ENCODE data around the gene TXNL4A. TPM values are rescaled to one million over a fixed set of nuclear protein-coding genes. Genes with fewer than 3 reads are reported as not detected.

TXNL4A gene
- 181 TPM for polyA plus RNA-seq (2012; ENCODE audit: insufficient read length, low read depth)

DNA sequence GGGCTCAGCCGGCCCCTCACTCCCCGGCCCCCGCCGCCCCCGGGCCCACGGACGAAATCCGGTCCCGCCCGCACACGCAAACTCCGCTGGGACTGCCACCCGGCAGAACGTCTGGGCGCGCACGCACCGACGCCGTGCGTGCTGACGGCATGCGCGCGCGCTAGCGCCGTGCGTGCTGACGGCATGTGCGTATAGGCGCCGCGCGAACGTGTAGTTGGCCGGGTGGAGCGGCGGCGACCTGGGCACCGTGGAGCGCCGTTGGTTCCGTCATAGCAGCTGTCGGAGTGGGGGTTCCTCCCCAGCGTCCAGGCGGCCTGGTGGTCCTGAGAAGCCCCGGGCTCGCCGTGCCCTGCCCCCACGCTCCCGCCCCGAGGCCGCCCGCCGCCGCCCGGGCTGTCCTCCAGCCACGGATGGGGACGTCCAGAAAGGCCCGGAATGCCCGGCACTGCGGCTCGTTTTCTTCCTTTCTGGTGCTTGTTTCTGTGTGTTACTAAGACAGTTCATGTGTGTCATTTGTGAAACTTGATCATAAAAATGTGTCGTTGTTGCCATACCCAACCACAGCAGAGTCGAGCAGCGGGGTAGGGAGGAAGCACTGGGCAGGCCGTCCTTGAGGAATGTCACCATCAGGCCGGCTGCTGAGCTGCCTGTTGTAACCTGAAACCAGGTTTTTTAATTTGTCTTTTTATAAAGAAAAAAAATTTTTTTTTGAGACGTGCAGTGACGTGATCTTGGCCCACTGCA lies at the start of gene TXNL4A:
TSS of gene TXNL4A (minus strand) at position 113 of the 744 bp plus-strand sequence. CDS start 171 bp downstream, outside the sequence.
- TF ChIP-seq POLR2AphosphoS5 (IDR thresholded peaks at IDR 0.05; ENCODE audit: low read depth, low read length) (peak; percentile 92), FOXP2 (optimal IDR thresholded peaks at IDR 0.05; ENCODE audit: borderline replicate concordance, extremely low read depth, extremely low read length, insufficient read depth) (peak; percentile 99), TAF1 (IDR thresholded peaks at IDR 0.05; ENCODE audit: borderline replicate concordance, insufficient read depth, low read length) (peak; percentile 88), SIN3A (IDR thresholded peaks at IDR 0.05; ENCODE audit: borderline replicate concordance, insufficient read depth, low read length) (no peak)
- TF ChIP-seq, protein P1, sequence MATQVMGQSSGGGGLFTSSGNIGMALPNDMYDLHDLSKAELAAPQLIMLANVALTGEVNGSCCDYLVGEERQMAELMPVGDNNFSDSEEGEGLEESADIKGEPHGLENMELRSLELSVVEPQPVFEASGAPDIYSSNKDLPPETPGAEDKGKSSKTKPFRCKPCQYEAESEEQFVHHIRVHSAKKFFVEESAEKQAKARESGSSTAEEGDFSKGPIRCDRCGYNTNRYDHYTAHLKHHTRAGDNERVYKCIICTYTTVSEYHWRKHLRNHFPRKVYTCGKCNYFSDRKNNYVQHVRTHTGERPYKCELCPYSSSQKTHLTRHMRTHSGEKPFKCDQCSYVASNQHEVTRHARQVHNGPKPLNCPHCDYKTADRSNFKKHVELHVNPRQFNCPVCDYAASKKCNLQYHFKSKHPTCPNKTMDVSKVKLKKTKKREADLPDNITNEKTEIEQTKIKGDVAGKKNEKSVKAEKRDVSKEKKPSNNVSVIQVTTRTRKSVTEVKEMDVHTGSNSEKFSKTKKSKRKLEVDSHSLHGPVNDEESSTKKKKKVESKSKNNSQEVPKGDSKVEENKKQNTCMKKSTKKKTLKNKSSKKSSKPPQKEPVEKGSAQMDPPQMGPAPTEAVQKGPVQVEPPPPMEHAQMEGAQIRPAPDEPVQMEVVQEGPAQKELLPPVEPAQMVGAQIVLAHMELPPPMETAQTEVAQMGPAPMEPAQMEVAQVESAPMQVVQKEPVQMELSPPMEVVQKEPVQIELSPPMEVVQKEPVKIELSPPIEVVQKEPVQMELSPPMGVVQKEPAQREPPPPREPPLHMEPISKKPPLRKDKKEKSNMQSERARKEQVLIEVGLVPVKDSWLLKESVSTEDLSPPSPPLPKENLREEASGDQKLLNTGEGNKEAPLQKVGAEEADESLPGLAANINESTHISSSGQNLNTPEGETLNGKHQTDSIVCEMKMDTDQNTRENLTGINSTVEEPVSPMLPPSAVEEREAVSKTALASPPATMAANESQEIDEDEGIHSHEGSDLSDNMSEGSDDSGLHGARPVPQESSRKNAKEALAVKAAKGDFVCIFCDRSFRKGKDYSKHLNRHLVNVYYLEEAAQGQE (IDR thresholded peaks at IDR 0.05; ENCODE audit: insufficient read depth in 1 of 2, low read depth in 2 of 2, low read length in 2 of 2) = peak in 1 of 2 experiments; percentile 35; a peak in 1 of 4 replicates

- no peak for TF ChIP-seq SIN3A (IDR thresholded peaks at IDR 0.05; ENCODE audit: borderline replicate concordance, insufficient read depth, low read length)
- TF ChIP-seq, protein P1 (IDR thresholded peaks at IDR 0.05; ENCODE audit: insufficient read depth in 1 of 2, low read depth in 2 of 2, low read length in 2 of 2) = peak in 1 of 2 experiments; percentile 76; a peak in 2 of 4 replicates
Measured at GRCh38 chr18:80037300-80037699, 48.9 kb upstream of the TXNL4A start.

- TF ChIP-seq, protein P1 (IDR thresholded peaks at IDR 0.05; ENCODE audit: insufficient read depth in 1 of 2, low read depth in 2 of 2, low read length in 2 of 2) = no peak
- TF ChIP-seq SIN3A (IDR thresholded peaks at IDR 0.05; ENCODE audit: borderline replicate concordance, insufficient read depth, low read length) (no peak), TAF1 (IDR thresholded peaks at IDR 0.05; ENCODE audit: borderline replicate concordance, insufficient read depth, low read length) (no peak), POLR2AphosphoS5 (IDR thresholded peaks at IDR 0.05; ENCODE audit: low read depth, low read length) (no peak), FOXP2 (optimal IDR thresholded peaks at IDR 0.05; ENCODE audit: borderline replicate concordance, extremely low read depth, extremely low read length, insufficient read depth) (no peak)
Measured at GRCh38 chr18:80035997-80036396, 47.6 kb upstream of the TXNL4A start.

DNA sequence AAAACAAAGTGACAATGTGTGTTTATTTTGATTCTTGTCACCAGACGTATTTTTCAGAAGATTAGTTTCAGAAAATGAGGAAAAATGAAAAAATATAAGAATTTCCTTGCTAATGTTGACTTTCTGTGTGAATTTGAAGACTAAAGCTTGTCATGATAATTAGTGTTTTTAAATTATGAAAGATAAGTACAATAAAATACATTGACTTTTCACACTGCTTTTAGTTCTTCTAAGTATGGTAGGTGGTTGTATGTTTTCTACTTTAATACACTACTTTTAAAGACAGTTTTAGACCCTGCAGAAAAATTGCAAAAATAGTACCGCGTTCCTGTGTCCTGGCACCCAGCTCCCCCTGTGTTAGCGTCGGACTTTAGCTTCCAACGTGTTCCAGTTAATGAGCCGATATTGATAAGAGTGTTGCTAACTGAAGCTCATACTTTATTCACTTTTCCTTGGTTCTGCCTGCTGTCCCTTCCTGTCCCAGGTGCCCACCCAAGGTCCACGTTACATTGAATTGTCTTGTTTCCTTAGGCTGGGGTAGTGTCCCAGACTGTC lies 46.6 kb upstream of the TXNL4A start:
- no peak for TF ChIP-seq TAF1 (IDR thresholded peaks at IDR 0.05; ENCODE audit: borderline replicate concordance, insufficient read depth, low read length)
- TF ChIP-seq SIN3A (IDR thresholded peaks at IDR 0.05; ENCODE audit: borderline replicate concordance, insufficient read depth, low read length) = no peak
- no peak for TF ChIP-seq FOXP2 (optimal IDR thresholded peaks at IDR 0.05; ENCODE audit: borderline replicate concordance, extremely low read depth, extremely low read length, insufficient read depth)
- TF ChIP-seq, protein P1 (IDR thresholded peaks at IDR 0.05; ENCODE audit: insufficient read depth in 1 of 2, low read depth in 2 of 2, low read length in 2 of 2) = no peak
- TF ChIP-seq POLR2AphosphoS5 (IDR thresholded peaks at IDR 0.05; ENCODE audit: low read depth, low read length) = no peak

Data from PFSK-1 (cell line).